Stomach (tissue), 9 donors: Measurements from ENCODE around the gene ABTB2. TPM values are rescaled to one million over a fixed set of nuclear protein-coding genes. Genes with fewer than 3 reads are reported as not detected.

Source experiments
- DNase-seq, 2 donors: peaks; one replicate each; pipeline versions ENCODE4 v3.0.0 to v3.0.0-alpha.2; 2013 to 2019
- H3K27ac ChIP-seq, 5 donors: fragments of 200-600 bp in 4 of 5; sonication (generic) in 4 of 5; one replicate each; pipeline ENCODE4 v1.5.1; 2013 to 2019; ENCODE audit warnings: mild to moderate bottlenecking in 1 of 5, moderate library complexity in 1 of 5
- H3K27me3 ChIP-seq, 3 donors: fragments of 200-600 bp; sonication (generic); one replicate each; pipeline ENCODE4 v1.5.1; 2017 to 2019; ENCODE audit warnings: mixed run types in 1 of 3
- H3K36me3 ChIP-seq, 4 donors: fragments of 200-600 bp; sonication (generic); 1 replicate in 3 of 4; 2 replicates in 1 of 4; pipeline ENCODE4 v1.5.1; 2016 to 2019
- H3K4me1 ChIP-seq, 4 donors: fragments of 200-600 bp; sonication (generic); one replicate each; pipeline ENCODE4 v1.5.1; 2016 to 2019
- H3K4me3 ChIP-seq, 4 donors: fragments of 200-600 bp; sonication (generic) in 3 of 4; one replicate each; pipeline ENCODE4 v1.5.1; 2016 to 2019; ENCODE audit warnings: mild to moderate bottlenecking in 1 of 4
- H3K9me3 ChIP-seq, 4 donors: fragments of 200-600 bp; sonication (generic); one replicate each; pipeline ENCODE4 v1.5.1; 2016 to 2019
- CTCF ChIP-seq, 7 experiments: fragments of 450-650 bp in 4 of 7; fragments of 200-600 bp in 3 of 7; sonication (generic) in 3 of 7; IDR thresholded peaks; one replicate each; pipeline ENCODE4 v1.5.1; 2016 to 2019; ENCODE audit warnings: antibody characterized with exemption in 7 of 7, control low read depth in 2 of 7, mild to moderate bottlenecking in 1 of 7
- EP300 ChIP-seq: sonication (generic); formaldehyde crosslinking; IDR thresholded peaks from one replicate; pipeline ENCODE4 v1.6.1; 2017; ENCODE audit warnings: antibody characterized with exemption
- POLR2A ChIP-seq, 4 donors: fragments of 450-650 bp; IDR thresholded peaks; one replicate each; pipeline ENCODE4 v1.6.1; 2016; ENCODE audit warnings: antibody characterized with exemption in 4 of 4, control low read depth in 2 of 4, mild to moderate bottlenecking in 1 of 4, moderate library complexity in 1 of 4
- POLR2AphosphoS5 ChIP-seq, 3 donors: sonication (generic); formaldehyde crosslinking; IDR thresholded peaks; one replicate each; pipeline ENCODE4 v1.6.1; 2016; ENCODE audit warnings: antibody characterized with exemption in 3 of 3
- WGBS, 5 donors: extraction: QIAGEN DNeasy Blood & Tissue Kit in 3 of 5; methylation state at CpG; one replicate each; pipeline versions ENCODE4 v1.1.5 to v1.1.7; 2013 to 2018; 5-methylcytosine and 5-hydroxymethylcytosine counted together
- intact Hi-C: fragments of 100-400 bp; cut with DNase I; formaldehyde crosslinking; loops from one replicate; pipeline ENCODE4 v1.15.1; 2023; ENCODE audit warnings: low total_unique reads
- polyA plus RNA-seq, 3 donors: library from polyadenylated mRNA; stranded (reverse); fragments of 200-250 nt; gene quantifications; one replicate each; pipeline ENCODE4 v1.2.3, GENCODE V29; 2013
- total RNA-seq, 5 donors: library from RNA; depleted of rRNA; stranded (reverse); fragments of >200 nt; gene quantifications; one replicate each; pipeline versions ENCODE4 v1.1.0 to v1.2.3, GENCODE V29; 2014 to 2016
- donor health status: healthy with polysubstance abuse.
- donor health status: Bipolar disorder and iron deficiency.
- donor health status: healthy.

Gene ABTB2
- total and polyA plus RNA-seq, 8 donors, result 0.58 to 12.7 (median 2.2) TPM

GRCh38 chr11:34243600-34244464 lies 114.0 kb downstream of the ABTB2 start:
- Histone ChIP-seq H3K4me1 (peaks cover 16 to 36% (median 19%) of the 10 kb centered on the region in 4 donors), H3K4me3 (no peak overlapping the region), H3K9me3 (no peaks in the 10 kb centered on the region), H3K27me3 (no peaks in the 10 kb centered on the region), H3K36me3 (no peaks in the 10 kb centered on the region), H3K27ac (peak overlapping the region; percentile 18 to 73 (median 65))
- intact Hi-C loops, result no loop called here
- TF ChIP-seq CTCF (IDR thresholded peaks at IDR 0.05) (no peak), POLR2AphosphoS5 (IDR thresholded peaks at IDR 0.05) (peak in 2 of 3 donors; percentile 10 to 13), POLR2A (IDR thresholded peaks at IDR 0.05) (no peak), EP300 (no peak)
- WGBS, 5 donors, result 42 to 56% (median 47%) methylated on average over 8 of the region's 8 CpGs
- peak; percentile 56 to 78 for DNase-seq

- Histone ChIP-seq H3K9me3 (no peaks in the 10 kb centered on the region), H3K4me1 (peaks cover 16 to 34% (median 18%) of the 10 kb centered on the region in 4 donors), H3K27me3 (no peaks in the 10 kb centered on the region), H3K4me3 (no peak overlapping the region), H3K27ac (peak overlapping the region in 1 of 5 donors; percentile 53), H3K36me3 (no peaks in the 10 kb centered on the region)
- DNase-seq, result peak in 1 of 2 donors; percentile 55
- 70 to 85% (median 80%) methylated on average over 10 to 11 of the region's 11 CpGs for WGBS, 5 donors
- intact Hi-C loops, result no loop called here
- no peak for TF ChIP-seq EP300
Observed at GRCh38 chr11:34242037-34242625, 115.7 kb downstream of the ABTB2 start.

GRCh38 chr11:34240150-34240494 lies 117.7 kb downstream of the ABTB2 start:
- DNase-seq, result no peak
- intact Hi-C loops, result no loop called here
- Histone ChIP-seq H3K4me3 (no peak overlapping the region), H3K27me3 (no peaks in the 10 kb centered on the region), H3K9me3 (no peaks in the 10 kb centered on the region), H3K27ac (no peak overlapping the region), H3K4me1 (peaks cover 16 to 31% (median 18%) of the 10 kb centered on the region in 4 donors), H3K36me3 (no peaks in the 10 kb centered on the region)
- TF ChIP-seq POLR2A (IDR thresholded peaks at IDR 0.05), result no peak
- TF ChIP-seq POLR2AphosphoS5 (IDR thresholded peaks at IDR 0.05), result no peak
- no peak for TF ChIP-seq CTCF (IDR thresholded peaks at IDR 0.05)
- no peak for TF ChIP-seq EP300
- 75 to 89% (median 85%) methylated on average over 8 of the region's 8 CpGs for WGBS, 5 donors

GRCh38 chr11:34239465-34240149 lies 118.2 kb downstream of the ABTB2 start:
- H3K27me3 ChIP-seq, result no peaks in the 10 kb centered on the region
- H3K4me3 ChIP-seq, result no peak overlapping the region
- H3K4me1 ChIP-seq, result peaks cover 14 to 31% (median 16%) of the 10 kb centered on the region in 4 donors
- TF ChIP-seq EP300 (no peak), POLR2A (IDR thresholded peaks at IDR 0.05) (no peak), POLR2AphosphoS5 (IDR thresholded peaks at IDR 0.05) (no peak), CTCF (IDR thresholded peaks at IDR 0.05) (no peak)
- intact Hi-C loops, result no loop called here
- H3K9me3 ChIP-seq, result no peaks in the 10 kb centered on the region
- DNase-seq, result no peak
- H3K36me3 ChIP-seq, result no peaks in the 10 kb centered on the region
- WGBS, 5 donors, result 75 to 88% (median 81%) methylated on average over 5 of the region's 5 CpGs
- no peak overlapping the region for H3K27ac ChIP-seq
